ENCODE results near the gene YWHAH. TPM values are rescaled to one million over a fixed set of nuclear protein-coding genes. Genes with fewer than 3 reads are reported as not detected.
A peak's percentile ranks its signal among the peaks of the same experiment; 100 is the strongest.

The YWHAH gene
- total and polyA plus RNA-seq, 9 of the 15 experiments (the other 6 are each of a cell fraction or from before 2014, with no cell fraction given) = 32.0 to 177 (median 114) TPM

GRCh38 chr22:31945971-31946680 lies 1.8 kb downstream of the YWHAH start (continued):
- TF ChIP-seq NEUROD1 (IDR thresholded peaks at IDR 0.05; ENCODE audit: borderline replicate concordance, low read depth, low read length, partially characterized antibody) = no peak
- peak; percentile 37; the same call in 1 of the 2 replicates for TF ChIP-seq SUPT5H (IDR thresholded peaks at IDR 0.05)
- peak; percentile 1; the same call in 1 of the 2 replicates for TF ChIP-seq POLR2AphosphoS5 (IDR thresholded peaks at IDR 0.05; ENCODE audit: control insufficient read depth, insufficient read depth, low read depth, low read length)
- TF ChIP-seq KAT7 (CRISPR knock-in tag; IDR thresholded peaks at IDR 0.05; ENCODE audit: borderline replicate concordance) = 0 out of 2 replicates have a peak, but pooled peaks have one; percentile 29
- peak; percentile 10 for TF ChIP-seq POLR2B (IDR thresholded peaks at IDR 0.05; ENCODE audit: low read depth, partially characterized antibody)
- no peak for TF ChIP-seq SRSF1 (IDR thresholded peaks at IDR 0.05; ENCODE audit: low read depth, low read length)

GRCh38 chr22:31947296-31947695 lies 3.0 kb downstream of the YWHAH start:
- intact Hi-C loops (cut with micrococcal nuclease) (loop anchor here (1.0 to 5.0 kb wide), 2 partner anchors 75 to 195 kb away; partner anchors contain the start of genes DEPDC5 and PRR14L), in situ Hi-C loops (cut with MboI) (loop anchor here (5.0 kb wide), 1 partner anchor 75 kb away; no protein-coding TSS in a partner anchor)
- WGBS (ENCODE audit: insufficient coverage, low coverage, missing lambda C conversion rate) = 0% methylated on average over 2 of the region's 2 CpGs
- peak; percentile 78; the same call in 1 of the 2 replicates for TF ChIP-seq ARID3A (IDR thresholded peaks at IDR 0.05; ENCODE audit: borderline replicate concordance, low read depth, low read length)
- TF ChIP-seq GATAD2A (IDR thresholded peaks at IDR 0.05) = no peak

More at GRCh38 chr22:31947296-31947695, 3.0 kb downstream of the YWHAH start:
- Histone ChIP-seq H2AFZ (ENCODE audit: low read depth, low read length) (no peak overlapping the region), H4K20me1 (replicated peaks; ENCODE audit: control insufficient read depth, insufficient read depth, low read length) (peaks cover 20% of the 10 kb centered on the region; the same call in 1 of the 2 replicates), H3K27ac (ENCODE audit: extremely low read depth, low read depth, low read length) (peak overlapping the region; percentile 98; the same call in 2 of the 3 replicates), H3K9me1 (ENCODE audit: control insufficient read depth, insufficient read depth, low read length) (peaks cover 10% of the 10 kb centered on the region), H3K4me1 (replicated peaks in 1 of 2; ENCODE audit: control insufficient read depth in 2 of 2, insufficient read depth in 2 of 2, low read length in 2 of 2) (peaks cover 18 to 32% of the 10 kb centered on the region in 2 experiments), H3K27me3 (ENCODE audit: control insufficient read depth in 2 of 2, insufficient read depth in 2 of 2, low read length in 2 of 2) (no peaks in the 10 kb centered on the region), H3K9me3 (replicated peaks; ENCODE audit: control insufficient read depth, insufficient read depth, low read depth, low read length) (no peaks in the 10 kb centered on the region), H3K4me3 (peak overlapping the region; percentile 96; the same call in 1 of the 2 replicates), H3K79me2 (ENCODE audit: control insufficient read depth, insufficient read depth, low read length) (peaks cover 79% of the 10 kb centered on the region), H3K9ac (ENCODE audit: insufficient read depth in 1 of 2, low read depth in 2 of 2, low read length in 2 of 2) (peak overlapping the region in 1 of 2 experiments; percentile 96; a peak in 3 of 4 replicates), H3K36me3 (ENCODE audit: control insufficient read depth, insufficient read depth, low read length) (peaks cover 66% of the 10 kb centered on the region), H3K4me2 (ENCODE audit: insufficient read depth, low read length) (peak overlapping the region; percentile 96)
- no TSS peak for BruUV-seq (replicated peaks)
- FAIRE-seq (peak; percentile 69), DNase-seq (ENCODE audit: extremely low read depth in 1 of 4, low spot score in 3 of 4) (peak in 1 of 4 experiments; percentile 67), ATAC-seq (peak; percentile 27; the same call in 2 of the 3 replicates)
- ChIA-PET CTCF (ENCODE audit: low intra/inter-chr PET ratio) (interaction anchor here (0.8 to 2.3 kb wide), 3 partner anchors 75 to 282 kb away, joined by 3 to 9 read pairs (median 5); no protein-coding TSS in a partner anchor), POLR2A (interaction anchor here (1.4 to 2.1 kb wide), 2 partner anchors 11 to 71 kb away, joined by 5 to 7 read pairs; no protein-coding TSS in a partner anchor)
